HCT116 (cell line): ENCODE results near the gene RHEBL1.

ENCODE experiments used
- EZH2phosphoT487 ChIP-seq: fragments of 200-600 bp; IDR thresholded peaks from 2 replicates; pipeline ENCODE4 v1.6.1; 2018; ENCODE audit warnings: antibody characterized with exemption, borderline replicate concordance
- TF ChIP-seq, protein P1 (sequence below), 3 experiments: fragments of 200-600 bp in 1 of 3; sonication (generic) in 1 of 3; IDR thresholded peaks in 2 of 3; conservative IDR thresholded peaks in 1 of 3; 2 replicates each; pipeline ENCODE4 v1.5.1; 2012 to 2017; ENCODE audit warnings: low read depth in 2 of 3, low read length in 2 of 3, antibody characterized with exemption in 1 of 3, borderline replicate concordance in 1 of 3, control low read depth in 1 of 3, mild to moderate bottlenecking in 1 of 3, mixed read lengths in 1 of 3, mixed run types in 1 of 3, moderate library complexity in 1 of 3; ENCODE audit not compliant: insufficient read depth in 1 of 3

DNA sequence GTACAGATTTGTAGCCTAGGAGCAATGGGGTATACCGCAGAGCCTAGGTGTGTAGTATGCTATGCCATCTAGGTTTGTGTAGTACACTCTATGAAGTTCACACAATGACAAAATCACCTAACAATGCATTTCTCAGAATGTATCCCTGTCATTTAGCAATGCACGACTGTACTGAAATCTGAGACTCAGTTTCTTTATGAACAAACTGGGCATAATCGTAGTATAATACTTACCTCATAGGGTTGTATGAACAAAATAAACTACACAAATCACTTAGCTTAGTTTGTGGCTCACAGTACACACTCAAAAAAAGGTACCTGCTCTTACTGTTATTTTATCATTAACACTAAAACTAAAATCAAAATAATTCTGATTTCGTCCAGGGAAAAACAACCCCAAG, 44.3 kb downstream of the RHEBL1 start:
- TF ChIP-seq EZH2phosphoT487 = no peak
- TF ChIP-seq, protein P1, sequence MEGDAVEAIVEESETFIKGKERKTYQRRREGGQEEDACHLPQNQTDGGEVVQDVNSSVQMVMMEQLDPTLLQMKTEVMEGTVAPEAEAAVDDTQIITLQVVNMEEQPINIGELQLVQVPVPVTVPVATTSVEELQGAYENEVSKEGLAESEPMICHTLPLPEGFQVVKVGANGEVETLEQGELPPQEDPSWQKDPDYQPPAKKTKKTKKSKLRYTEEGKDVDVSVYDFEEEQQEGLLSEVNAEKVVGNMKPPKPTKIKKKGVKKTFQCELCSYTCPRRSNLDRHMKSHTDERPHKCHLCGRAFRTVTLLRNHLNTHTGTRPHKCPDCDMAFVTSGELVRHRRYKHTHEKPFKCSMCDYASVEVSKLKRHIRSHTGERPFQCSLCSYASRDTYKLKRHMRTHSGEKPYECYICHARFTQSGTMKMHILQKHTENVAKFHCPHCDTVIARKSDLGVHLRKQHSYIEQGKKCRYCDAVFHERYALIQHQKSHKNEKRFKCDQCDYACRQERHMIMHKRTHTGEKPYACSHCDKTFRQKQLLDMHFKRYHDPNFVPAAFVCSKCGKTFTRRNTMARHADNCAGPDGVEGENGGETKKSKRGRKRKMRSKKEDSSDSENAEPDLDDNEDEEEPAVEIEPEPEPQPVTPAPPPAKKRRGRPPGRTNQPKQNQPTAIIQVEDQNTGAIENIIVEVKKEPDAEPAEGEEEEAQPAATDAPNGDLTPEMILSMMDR (IDR thresholded peaks at IDR 0.05 in 2 of 3, conservative IDR thresholded peaks at IDR 0.05 in 1 of 3; ENCODE audit: borderline replicate concordance in 1 of 3, insufficient read depth in 1 of 3, low read depth in 2 of 3, low read length in 2 of 3) = no peak
